H9 (cell line): ENCODE results near the gene NEUROD4. TPM values are rescaled to one million over a fixed set of nuclear protein-coding genes. Genes with fewer than 3 reads are reported as not detected.

Experiments
- DNase-seq: peaks from one replicate; pipeline ENCODE4 v3.0.0-alpha.2; 2017
- H2AFZ ChIP-seq: one replicate; pipeline ENCODE4 v1.6.1; 2013; ENCODE audit warnings: mild to moderate bottlenecking, low read length, control low read depth, moderate library complexity
- H2AK5ac ChIP-seq: 2 replicates; pipeline ENCODE4 v1.6.1; 2013; ENCODE audit warnings: low read length, control low read depth, mixed read lengths; ENCODE audit not compliant: insufficient read length
- H2BK120ac ChIP-seq: one replicate; pipeline ENCODE4 v1.6.1; 2013; ENCODE audit warnings: low read depth, mild to moderate bottlenecking, low read length, control low read depth, inconsistent platforms; ENCODE audit not compliant: poor library complexity, severe bottlenecking
- H2BK12ac ChIP-seq: 2 replicates; pipeline ENCODE4 v1.6.1; 2013; ENCODE audit warnings: low read length, control low read depth, mixed read lengths, low read depth; ENCODE audit not compliant: insufficient read length
- H2BK15ac ChIP-seq: 2 replicates; pipeline ENCODE4 v1.6.1; 2013; ENCODE audit warnings: low read depth, low read length, control low read depth
- H2BK20ac ChIP-seq: one replicate; pipeline ENCODE4 v1.6.1; 2013; ENCODE audit warnings: low read depth, mild to moderate bottlenecking, low read length, control low read depth, inconsistent platforms; ENCODE audit not compliant: poor library complexity, severe bottlenecking
- H2BK5ac ChIP-seq: 2 replicates; pipeline ENCODE4 v1.6.1; 2013; ENCODE audit warnings: low read length, control low read depth, mixed read lengths; ENCODE audit not compliant: insufficient read length
- H3K14ac ChIP-seq: 2 replicates; pipeline ENCODE4 v1.6.1; 2013; ENCODE audit warnings: low read length, control low read depth; ENCODE audit not compliant: insufficient read depth
- H3K18ac ChIP-seq: 2 replicates; pipeline ENCODE4 v1.6.1; 2013; ENCODE audit warnings: low read depth, mild to moderate bottlenecking, mixed read lengths, low read length, control low read depth; ENCODE audit not compliant: insufficient read length
- H3K23ac ChIP-seq: 2 replicates; pipeline ENCODE4 v1.6.1; 2013; ENCODE audit warnings: low read length, control low read depth, mixed read lengths, low read depth; ENCODE audit not compliant: insufficient read length
- H3K23me2 ChIP-seq: 2 replicates; pipeline ENCODE4 v1.6.1; 2013; ENCODE audit warnings: low read depth, mild to moderate bottlenecking, mixed read lengths, low read length, control low read depth; ENCODE audit not compliant: insufficient read length, poor library complexity, severe bottlenecking
- H3K27ac ChIP-seq: 2 replicates; pipeline ENCODE4 v1.5.1; 2013; ENCODE audit warnings: low read length, control low read depth, mixed read lengths, low read depth; ENCODE audit not compliant: insufficient read length
- H3K27me3 ChIP-seq: 2 replicates; pipeline ENCODE4 v1.6.1; 2013; ENCODE audit warnings: low read length, control low read depth, inconsistent platforms; ENCODE audit not compliant: insufficient read depth
- H3K4ac ChIP-seq: 2 replicates; pipeline ENCODE4 v1.6.1; 2013; ENCODE audit warnings: low read depth, mild to moderate bottlenecking, control low read depth, inconsistent platforms, low read length, moderate library complexity
- H3K4me1 ChIP-seq: 2 replicates; pipeline ENCODE4 v1.6.1; 2013; ENCODE audit warnings: low read length, control low read depth, inconsistent platforms; ENCODE audit not compliant: insufficient read depth
- H3K4me2 ChIP-seq: 2 replicates; pipeline ENCODE4 v1.6.1; 2013; ENCODE audit warnings: low read length, control low read depth, mixed read lengths; ENCODE audit not compliant: insufficient read length, insufficient read depth
- H3K56ac ChIP-seq: 2 replicates; pipeline ENCODE4 v1.6.1; 2013; ENCODE audit warnings: low read depth, mild to moderate bottlenecking, mixed read lengths, low read length, control low read depth; ENCODE audit not compliant: insufficient read length
- H3K79me1 ChIP-seq: 2 replicates; pipeline ENCODE4 v1.6.1; 2013; ENCODE audit warnings: low read depth, mild to moderate bottlenecking, moderate library complexity, low read length, control low read depth, inconsistent platforms; ENCODE audit not compliant: insufficient read depth, poor library complexity, severe bottlenecking
- H3K79me2 ChIP-seq: 2 replicates; pipeline ENCODE4 v1.6.1; 2013; ENCODE audit warnings: low read length, control low read depth, inconsistent platforms; ENCODE audit not compliant: insufficient read depth
- H3K9ac ChIP-seq: 2 replicates; pipeline ENCODE4 v1.6.1; 2013; ENCODE audit warnings: low read length, control low read depth, mixed read lengths; ENCODE audit not compliant: insufficient read length; ENCODE audit errors: extremely low read depth
- H3K9me3 ChIP-seq: one replicate; pipeline ENCODE4 v1.6.1; 2013; ENCODE audit warnings: low read depth, low read length, inconsistent platforms; ENCODE audit not compliant: control insufficient read depth
- H3T11ph ChIP-seq: one replicate; pipeline ENCODE4 v1.6.1; 2013; ENCODE audit warnings: mild to moderate bottlenecking, low read length, control low read depth, inconsistent platforms
- H4K20me1 ChIP-seq: one replicate; pipeline ENCODE4 v1.6.1; 2013; ENCODE audit not compliant: control insufficient read depth, insufficient read length, insufficient read depth
- H4K5ac ChIP-seq: 2 replicates; pipeline ENCODE4 v1.6.1; 2013; ENCODE audit warnings: low read depth, mild to moderate bottlenecking, mixed read lengths, low read length, control low read depth; ENCODE audit not compliant: insufficient read length
- H4K8ac ChIP-seq: replicated peaks from 2 replicates; pipeline ENCODE4 v1.6.1; 2013; ENCODE audit warnings: low read length, control low read depth, mixed read lengths, low read depth; ENCODE audit not compliant: insufficient read length
- H4K91ac ChIP-seq: 2 replicates; pipeline ENCODE4 v1.6.1; 2013; ENCODE audit warnings: low read depth, mild to moderate bottlenecking, moderate library complexity, mixed read lengths, low read length, control low read depth; ENCODE audit not compliant: insufficient read length
- H3K27ac Mint-ChIP-seq, 3 experiments: 2 replicates in 2 of 3; 3 replicates in 1 of 3; pipeline ENCODE4 v1.8.0; 2020 to 2021; ENCODE audit warnings: mixed read lengths in 3 of 3, mild to moderate bottlenecking in 1 of 3, moderate library complexity in 1 of 3
- H3K27me3 Mint-ChIP-seq: 2 replicates; pipeline ENCODE4 v1.8.0; 2021; ENCODE audit warnings: low read depth, mild to moderate bottlenecking, moderate library complexity, mixed read lengths
- H3K36me3 Mint-ChIP-seq, 3 experiments: 2 replicates in 2 of 3; 3 replicates in 1 of 3; pipeline ENCODE4 v1.8.0; 2020 to 2021; ENCODE audit warnings: low read depth in 3 of 3, mixed read lengths in 3 of 3; ENCODE audit not compliant: insufficient read depth in 1 of 3
- H3K4me1 Mint-ChIP-seq, 2 experiments: 2 replicates each; pipeline ENCODE4 v1.8.0; 2020; ENCODE audit warnings: mixed read lengths in 2 of 2
- H3K4me3 Mint-ChIP-seq, 2 experiments: 2 replicates in 1 of 2; 3 replicates in 1 of 2; pipeline ENCODE4 v1.8.0; 2020 to 2021; ENCODE audit warnings: mild to moderate bottlenecking in 2 of 2, mixed read lengths in 2 of 2, moderate library complexity in 1 of 2
- H3K9me3 Mint-ChIP-seq, 2 experiments: 2 replicates in 1 of 2; 3 replicates in 1 of 2; pipeline ENCODE4 v1.8.0; 2020; ENCODE audit warnings: mild to moderate bottlenecking in 2 of 2, mixed read lengths in 2 of 2, moderate library complexity in 1 of 2
- WGBS: extraction: QIAGEN DNeasy Blood & Tissue Kit; methylation state at CpG from one replicate; pipeline ENCODE4 v1.1.7; 2013; ENCODE audit warnings: missing lambda C conversion rate, low lambda C conversion rate, mixed read lengths; ENCODE audit not compliant: insufficient read length; ENCODE audit errors: extremely low coverage; 5-methylcytosine and 5-hydroxymethylcytosine counted together
- total RNA-seq: library from RNA; stranded (reverse); gene quantifications from 2 replicates; pipeline ENCODE4 v1.2.1, GENCODE V29; 2021
- TF ChIP-seq, protein P1 (sequence below): fragments of 200-600 bp; sonication (generic); conservative IDR thresholded peaks from 3 replicates; pipeline ENCODE4 v1.8.0; 2021; ENCODE audit warnings: antibody characterized with exemption, mild to moderate bottlenecking

NEUROD4 gene
- total RNA-seq, 1 experiment from 2014 or later: not detected

DNA sequence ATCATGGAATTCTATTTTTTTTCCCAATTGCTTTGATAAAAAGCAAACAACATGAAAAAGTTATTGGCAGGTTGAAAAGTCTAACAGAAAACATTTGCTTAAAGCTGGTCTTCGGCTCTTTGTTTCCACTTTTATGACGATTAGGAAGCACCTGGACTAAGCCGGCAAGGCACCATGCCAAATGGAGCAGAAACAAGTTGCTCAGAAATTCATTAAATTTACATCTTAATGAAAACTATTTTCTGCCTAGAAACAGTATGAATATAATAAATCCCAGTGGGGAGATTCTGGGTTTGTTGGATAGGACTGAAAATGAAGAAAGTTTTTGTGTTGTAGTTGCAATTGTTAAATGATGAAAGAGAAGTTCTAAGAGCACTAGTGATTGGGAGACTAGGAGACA, 55.0 kb downstream of the NEUROD4 start:
- no peak overlapping the region for H3K4me3 Mint-ChIP-seq

More for the DNA sequence above, 55.0 kb downstream of the NEUROD4 start:
- H4K5ac ChIP-seq: no peak overlapping the region
- Mint-ChIP-seq H3K36me3 (no peaks in the 10 kb centered on the region), H3K27ac (no peak overlapping the region), H3K4me1 (no peaks in the 10 kb centered on the region), H3K9me3 (peaks cover under 1 to 2% of the 10 kb centered on the region in 2 experiments; a peak in 3 of 5 replicates), H3K27me3 (peaks cover 5% of the 10 kb centered on the region; the same call in 1 of the 2 replicates)
- no peaks in the 10 kb centered on the region for H4K20me1 ChIP-seq
- H2AK5ac ChIP-seq: no peak overlapping the region
- no peak overlapping the region for H3K14ac ChIP-seq
- H3K79me2 ChIP-seq: no peaks in the 10 kb centered on the region
- H3K56ac ChIP-seq: no peak overlapping the region
- H2BK5ac ChIP-seq: no peak overlapping the region
- H4K8ac ChIP-seq: no peak overlapping the region
- TF ChIP-seq, protein P1, sequence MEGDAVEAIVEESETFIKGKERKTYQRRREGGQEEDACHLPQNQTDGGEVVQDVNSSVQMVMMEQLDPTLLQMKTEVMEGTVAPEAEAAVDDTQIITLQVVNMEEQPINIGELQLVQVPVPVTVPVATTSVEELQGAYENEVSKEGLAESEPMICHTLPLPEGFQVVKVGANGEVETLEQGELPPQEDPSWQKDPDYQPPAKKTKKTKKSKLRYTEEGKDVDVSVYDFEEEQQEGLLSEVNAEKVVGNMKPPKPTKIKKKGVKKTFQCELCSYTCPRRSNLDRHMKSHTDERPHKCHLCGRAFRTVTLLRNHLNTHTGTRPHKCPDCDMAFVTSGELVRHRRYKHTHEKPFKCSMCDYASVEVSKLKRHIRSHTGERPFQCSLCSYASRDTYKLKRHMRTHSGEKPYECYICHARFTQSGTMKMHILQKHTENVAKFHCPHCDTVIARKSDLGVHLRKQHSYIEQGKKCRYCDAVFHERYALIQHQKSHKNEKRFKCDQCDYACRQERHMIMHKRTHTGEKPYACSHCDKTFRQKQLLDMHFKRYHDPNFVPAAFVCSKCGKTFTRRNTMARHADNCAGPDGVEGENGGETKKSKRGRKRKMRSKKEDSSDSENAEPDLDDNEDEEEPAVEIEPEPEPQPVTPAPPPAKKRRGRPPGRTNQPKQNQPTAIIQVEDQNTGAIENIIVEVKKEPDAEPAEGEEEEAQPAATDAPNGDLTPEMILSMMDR: no peak
- no peak overlapping the region for H3K4ac ChIP-seq
- no peak overlapping the region for H2BK12ac ChIP-seq
- H3K9me3 ChIP-seq: no peaks in the 10 kb centered on the region
- H2AFZ ChIP-seq: no peak overlapping the region
- no peaks in the 10 kb centered on the region for H3K23me2 ChIP-seq
- no peak overlapping the region for H2BK120ac ChIP-seq
- H3K27ac ChIP-seq: no peak overlapping the region
- H2BK20ac ChIP-seq: no peak overlapping the region
- H3K4me1 ChIP-seq: no peaks in the 10 kb centered on the region
- H3K4me2 ChIP-seq: no peak overlapping the region
- no peaks in the 10 kb centered on the region for H3K27me3 ChIP-seq
- no peak overlapping the region for H3T11ph ChIP-seq
- H3K79me1 ChIP-seq: no peaks in the 10 kb centered on the region
- no CpG with 5 or more reads among the region's 3 CpGs for WGBS
- H2BK15ac ChIP-seq: no peak overlapping the region
- no peak overlapping the region for H3K23ac ChIP-seq
- no peak for DNase-seq
- H4K91ac ChIP-seq: no peak overlapping the region
- no peak overlapping the region for H3K18ac ChIP-seq
- no peak overlapping the region for H3K9ac ChIP-seq

Other genes with a start within 250 kb of the NEUROD4 start
- not detected in 2 replicates for gene MUCL1, start 165.5 kb upstream of the NEUROD4 start, total RNA-seq
- gene TESPA1, start 35.2 kb upstream of the NEUROD4 start, total RNA-seq: not detected in 2 replicates
- not detected in 2 replicates for gene OR9K2, start 106.4 kb downstream of the NEUROD4 start, total RNA-seq
- not detected in 2 replicates for gene OR10A7, start 201.1 kb downstream of the NEUROD4 start, total RNA-seq
- not detected in 2 replicates for gene OR6C74, start 224.6 kb downstream of the NEUROD4 start, total RNA-seq